Stomach (tissue), 9 donors: ENCODE measurements around the gene TMEM240. TPM values are rescaled to one million over a fixed set of nuclear protein-coding genes. Genes with fewer than 3 reads are reported as not detected.

ENCODE experiments used
- DNase-seq, 2 donors: peaks; one replicate each; pipeline versions ENCODE4 v3.0.0 to v3.0.0-alpha.2; 2013 to 2019
- H3K27ac ChIP-seq, 5 donors: fragments of 200-600 bp in 4 of 5; sonication (generic) in 4 of 5; one replicate each; pipeline ENCODE4 v1.5.1; 2013 to 2019; ENCODE audit warnings: mild to moderate bottlenecking in 1 of 5, moderate library complexity in 1 of 5
- H3K27me3 ChIP-seq, 3 donors: fragments of 200-600 bp; sonication (generic); one replicate each; pipeline ENCODE4 v1.5.1; 2017 to 2019; ENCODE audit warnings: mixed run types in 1 of 3
- H3K36me3 ChIP-seq, 4 donors: fragments of 200-600 bp; sonication (generic); 1 replicate in 3 of 4; 2 replicates in 1 of 4; pipeline ENCODE4 v1.5.1; 2016 to 2019
- H3K4me1 ChIP-seq, 4 donors: fragments of 200-600 bp; sonication (generic); one replicate each; pipeline ENCODE4 v1.5.1; 2016 to 2019
- H3K4me3 ChIP-seq, 4 donors: fragments of 200-600 bp; sonication (generic) in 3 of 4; one replicate each; pipeline ENCODE4 v1.5.1; 2016 to 2019; ENCODE audit warnings: mild to moderate bottlenecking in 1 of 4
- H3K9me3 ChIP-seq, 4 donors: fragments of 200-600 bp; sonication (generic); one replicate each; pipeline ENCODE4 v1.5.1; 2016 to 2019
- CTCF ChIP-seq, 7 experiments: fragments of 450-650 bp in 4 of 7; fragments of 200-600 bp in 3 of 7; sonication (generic) in 3 of 7; IDR thresholded peaks; one replicate each; pipeline ENCODE4 v1.5.1; 2016 to 2019; ENCODE audit warnings: antibody characterized with exemption in 7 of 7, control low read depth in 2 of 7, mild to moderate bottlenecking in 1 of 7
- EP300 ChIP-seq: sonication (generic); formaldehyde crosslinking; IDR thresholded peaks from one replicate; pipeline ENCODE4 v1.6.1; 2017; ENCODE audit warnings: antibody characterized with exemption
- POLR2A ChIP-seq, 4 donors: fragments of 450-650 bp; IDR thresholded peaks; one replicate each; pipeline ENCODE4 v1.6.1; 2016; ENCODE audit warnings: antibody characterized with exemption in 4 of 4, control low read depth in 2 of 4, mild to moderate bottlenecking in 1 of 4, moderate library complexity in 1 of 4
- POLR2AphosphoS5 ChIP-seq, 3 donors: sonication (generic); formaldehyde crosslinking; IDR thresholded peaks; one replicate each; pipeline ENCODE4 v1.6.1; 2016; ENCODE audit warnings: antibody characterized with exemption in 3 of 3
- WGBS, 5 donors: extraction: QIAGEN DNeasy Blood & Tissue Kit in 3 of 5; methylation state at CpG; one replicate each; pipeline versions ENCODE4 v1.1.5 to v1.1.7; 2013 to 2018; 5-methylcytosine and 5-hydroxymethylcytosine counted together
- intact Hi-C: fragments of 100-400 bp; cut with DNase I; formaldehyde crosslinking; loops from one replicate; pipeline ENCODE4 v1.15.1; 2023; ENCODE audit warnings: low total_unique reads
- polyA plus RNA-seq, 3 donors: library from polyadenylated mRNA; stranded (reverse); fragments of 200-250 nt; gene quantifications; one replicate each; pipeline ENCODE4 v1.2.3, GENCODE V29; 2013
- total RNA-seq, 5 donors: library from RNA; depleted of rRNA; stranded (reverse); fragments of >200 nt; gene quantifications; one replicate each; pipeline versions ENCODE4 v1.1.0 to v1.2.3, GENCODE V29; 2014 to 2016
- donor health status: healthy with polysubstance abuse.
- donor health status: Bipolar disorder and iron deficiency.
- donor health status: healthy.

Gene TMEM240
- total and polyA plus RNA-seq, 8 donors, result 1.8 to 10.3 (median 3.5) TPM; not detected in 3

GRCh38 chr1:1540818-1541628, 599 bp upstream of the TMEM240 start:
- TF ChIP-seq EP300 (no peak), CTCF (IDR thresholded peaks at IDR 0.05) (no peak), POLR2AphosphoS5 (IDR thresholded peaks at IDR 0.05) (no peak), POLR2A (IDR thresholded peaks at IDR 0.05) (no peak)
- H3K4me3 ChIP-seq, result peak overlapping the region; percentile 58 to 65 (median 61)
- no peaks in the 10 kb centered on the region for H3K9me3 ChIP-seq
- H3K4me1 ChIP-seq, result peaks cover 8 to 62% (median 42%) of the 10 kb centered on the region in 4 donors
- H3K27ac ChIP-seq, result peak overlapping the region; percentile 8 to 84 (median 71)
- DNase-seq, result no peak
- H3K27me3 ChIP-seq, result peaks cover 0 to 21% (median 5%) of the 10 kb centered on the region in 3 donors
- peaks cover 15 to 40% (median 28%) of the 10 kb centered on the region in 4 donors for H3K36me3 ChIP-seq
- intact Hi-C loops, result no loop called here
- 52 to 91% (median 56%) methylated on average over 6 to 53 of the region's 53 CpGs for WGBS, 5 donors

GRCh38 chr1:1539310-1540089, 924 bp downstream of the TMEM240 start:
- TF ChIP-seq POLR2AphosphoS5 (IDR thresholded peaks at IDR 0.05) (no peak), POLR2A (IDR thresholded peaks at IDR 0.05) (no peak), CTCF (IDR thresholded peaks at IDR 0.05) (no peak), EP300 (no peak)
- Histone ChIP-seq H3K4me3 (peak overlapping the region; percentile 58 to 65 (median 61)), H3K4me1 (peaks cover 8 to 55% (median 40%) of the 10 kb centered on the region in 4 donors), H3K36me3 (peaks cover 15 to 46% (median 33%) of the 10 kb centered on the region in 4 donors), H3K9me3 (no peaks in the 10 kb centered on the region), H3K27me3 (peaks cover 0 to 21% (median 5%) of the 10 kb centered on the region in 3 donors), H3K27ac (peak overlapping the region in 4 of 5 donors; percentile 10 to 84 (median 58))
- DNase-seq, result peak in 1 of 2 donors; percentile 73
- intact Hi-C loops, result no loop called here
- WGBS, 5 donors, result 13 to 43% (median 19%) methylated on average over 13 to 65 of the region's 66 CpGs

GRCh38 chr1:1538989-1539309, 1.5 kb downstream of the TMEM240 start:
- H3K27me3 ChIP-seq, result peaks cover 0 to 21% (median 5%) of the 10 kb centered on the region in 3 donors
- no peak for DNase-seq
- peaks cover 15 to 50% (median 38%) of the 10 kb centered on the region in 4 donors for H3K36me3 ChIP-seq
- no peak for TF ChIP-seq CTCF (IDR thresholded peaks at IDR 0.05)
- no peak for TF ChIP-seq POLR2A (IDR thresholded peaks at IDR 0.05)
- no peak for TF ChIP-seq EP300
- no peak for TF ChIP-seq POLR2AphosphoS5 (IDR thresholded peaks at IDR 0.05)
- intact Hi-C loops, result no loop called here
- H3K4me3 ChIP-seq, result peak overlapping the region; percentile 58 to 65 (median 61)
- H3K9me3 ChIP-seq, result no peaks in the 10 kb centered on the region
- WGBS, 5 donors, result 81 to 89% (median 87%) methylated on average over 9 to 18 of the region's 18 CpGs
- peak overlapping the region in 2 of 5 donors; percentile 71 to 84 for H3K27ac ChIP-seq
- peaks cover 8 to 49% (median 37%) of the 10 kb centered on the region in 4 donors for H3K4me1 ChIP-seq

GRCh38 chr1:1538334-1538733, 2.1 kb downstream of the TMEM240 start:
- DNase-seq, result no peak
- Histone ChIP-seq H3K9me3 (no peaks in the 10 kb centered on the region), H3K4me3 (no peak overlapping the region), H3K36me3 (peaks cover 15 to 46% (median 35%) of the 10 kb centered on the region in 4 donors), H3K27ac (no peak overlapping the region), H3K4me1 (peaks cover 8 to 43% (median 31%) of the 10 kb centered on the region in 4 donors), H3K27me3 (peaks cover 0 to 21% (median 5%) of the 10 kb centered on the region in 3 donors)
- 84 to 98% (median 92%) methylated on average over 10 to 23 of the region's 23 CpGs for WGBS, 5 donors
- TF ChIP-seq EP300 (no peak), CTCF (IDR thresholded peaks at IDR 0.05) (no peak), POLR2AphosphoS5 (IDR thresholded peaks at IDR 0.05) (no peak), POLR2A (IDR thresholded peaks at IDR 0.05) (no peak)
- intact Hi-C loops, result no loop called here
